HepG2 (cell line): ENCODE results near the gene SELENOS. TPM values are rescaled to one million over a fixed set of nuclear protein-coding genes. Genes with fewer than 3 reads are reported as not detected.

ENCODE experiments used
- ATAC-seq: fragments of 200-7000 bp; cut with Tn5 transposase; 3 replicates; pipeline ENCODE4 v1.9.1; 2020; ENCODE audit warnings: mild to moderate bottlenecking, moderate library complexity
- BruUV-seq: library from RNA; stranded (reverse); fragments of 400-500 nt; replicated peaks from 2 replicates; lab custom pipeline; 2021; lab: Mats Ljungman, UMichigan
- CTCF ChIA-PET: fragments of 300-600 bp; formaldehyde crosslinking; extraction: SDS; loops from one replicate; lab custom pipeline; 2021; ENCODE audit warnings: low total read pairs, inconsistent platforms, low intra/inter-chr PET ratio; lab: Yijun Ruan, JAX
- POLR2A ChIA-PET: fragments of 350-600 bp; sonication (Branson Sonifier 250); formaldehyde crosslinking; loops from one replicate; lab custom pipeline; 2020; ENCODE audit warnings: antibody characterized with exemption, inconsistent platforms; lab: Yijun Ruan, JAX
- DNase-seq: peaks from one replicate; pipeline ENCODE4 v3.0.0-alpha.2; 2015; ENCODE audit warnings: low spot score
- FAIRE-seq: peaks from 3 replicates; lab custom pipeline; 2011; peaks lifted over from hg19 to GRCh38; lab: Jason Lieb, UNC
- H2AFZ ChIP-seq: one replicate; pipeline ENCODE4 v1.6.1; 2011; ENCODE audit warnings: low read length, inconsistent platforms
- H3K27ac ChIP-seq: fragments of 300-600 bp; 3 replicates; pipeline ENCODE4 v1.8.0; 2011; ENCODE audit warnings: mixed run types, mild to moderate bottlenecking, mixed read lengths, low read length, inconsistent platforms; ENCODE audit not compliant: insufficient read depth; ENCODE audit errors: extremely low read length
- H3K27me3 ChIP-seq, 2 experiments: fragments of 200-600 bp in 1 of 2; 2 replicates in 1 of 2; 3 replicates in 1 of 2; pipeline versions ENCODE4 v1.6.0 to v1.8.0; 2011; ENCODE audit warnings: low read length in 2 of 2, mild to moderate bottlenecking in 2 of 2, moderate library complexity in 2 of 2, inconsistent platforms in 1 of 2; ENCODE audit not compliant: insufficient read depth in 2 of 2, control insufficient read depth in 1 of 2
- H3K36me3 ChIP-seq, 2 experiments: fragments of 200-600 bp in 1 of 2; replicated peaks in 1 of 2; 2 replicates in 1 of 2; 3 replicates in 1 of 2; pipeline versions ENCODE4 v1.5.1 to v1.8.0; 2011; ENCODE audit warnings: low read length in 2 of 2, inconsistent platforms in 1 of 2; ENCODE audit not compliant: insufficient read depth in 2 of 2, control insufficient read depth in 1 of 2
- H3K4me1 ChIP-seq: 2 replicates; pipeline ENCODE4 v1.5.1; 2012; ENCODE audit warnings: low read length, inconsistent platforms; ENCODE audit not compliant: insufficient read depth
- H3K4me2 ChIP-seq: 2 replicates; pipeline ENCODE4 v1.6.0; 2011; ENCODE audit warnings: low read depth, low read length, inconsistent platforms
- H3K4me3 ChIP-seq, 3 experiments: fragments of 200-600 bp in 1 of 3; sonication (generic), shearing (Covaris generic) in 1 of 3; replicated peaks in 1 of 3; 2 replicates each; pipeline ENCODE4 v1.5.1; 2011 to 2016; ENCODE audit warnings: low read length in 3 of 3, inconsistent platforms in 2 of 3, low read depth in 2 of 3, mild to moderate bottlenecking in 2 of 3, control low read depth in 1 of 3, mixed read lengths in 1 of 3; ENCODE audit not compliant: insufficient read depth in 1 of 3
- H3K79me2 ChIP-seq: one replicate; pipeline ENCODE4 v1.6.1; 2011; ENCODE audit warnings: low read length, inconsistent platforms; ENCODE audit not compliant: insufficient read depth
- H3K9ac ChIP-seq: 2 replicates; pipeline ENCODE4 v1.6.0; 2011; ENCODE audit warnings: mild to moderate bottlenecking, low read depth, low read length, inconsistent platforms; ENCODE audit not compliant: insufficient read depth
- H3K9me3 ChIP-seq: 2 replicates; pipeline ENCODE4 v1.5.1; 2012; ENCODE audit warnings: mild to moderate bottlenecking, low read length
- H4K20me1 ChIP-seq: 2 replicates; pipeline ENCODE4 v1.6.0; 2011; ENCODE audit warnings: inconsistent platforms, mild to moderate bottlenecking, low read length, moderate library complexity; ENCODE audit not compliant: insufficient read depth
- KLF13 ChIP-seq: sonication (generic); formaldehyde crosslinking; IDR thresholded peaks from 2 replicates; pipeline ENCODE4 v1.4.0; 2020; ENCODE audit warnings: mild to moderate bottlenecking, missing genetic modification reagents
- RORA ChIP-seq: sonication (generic); formaldehyde crosslinking; IDR thresholded peaks from 2 replicates; pipeline ENCODE4 v1.5.0; 2020; ENCODE audit warnings: mild to moderate bottlenecking, missing genetic modification reagents, moderate library complexity
- SMYD3 ChIP-seq: sonication (generic); formaldehyde crosslinking; IDR thresholded peaks from 2 replicates; pipeline ENCODE4 v1.8.1; 2023; ENCODE audit warnings: mild to moderate bottlenecking, missing genetic modification reagents
- ZNF33A ChIP-seq: sonication (generic); formaldehyde crosslinking; IDR thresholded peaks from 2 replicates; pipeline ENCODE4 v1.5.1; 2020; ENCODE audit warnings: missing genetic modification reagents, mild to moderate bottlenecking, moderate library complexity, borderline replicate concordance
- WGBS: methylation state at CpG from one replicate; pipeline ENCODE4 v1.1.6; 2017; ENCODE audit warnings: low lambda C conversion rate; 5-methylcytosine and 5-hydroxymethylcytosine counted together
- in situ Hi-C: cut with HindIII; loops from 2 replicates; pipeline ENCODE4 v1.10.0; 2017; ENCODE audit warnings: low pct_unique_long_range_greater_than_20kb; ENCODE audit not compliant: extremely low pct_ligation_motif_present
- intact Hi-C: fragments of 100-400 bp; cut with micrococcal nuclease; formaldehyde crosslinking; loops from one replicate; pipeline ENCODE4 v1.10.0; 2022; ENCODE audit not compliant: unreplicated experiment
- polyA plus RNA-seq, 8 experiments: library from polyadenylated mRNA; depleted of rRNA in 3 of 8; stranded (reverse) in 7 of 8; unstranded in 1 of 8; fragments of >200 nt; fragmentation: Illumina TruSeq in 4 of 8; extraction: Trizol in 4 of 8; gene quantifications; 2 replicates each; pipeline versions ENCODE4 v1.2.1 to v1.2.3, GENCODE V29; 2011 to 2016; ENCODE audit warnings: low read depth in 4 of 8, missing spikeins in 1 of 8, mixed read lengths in 1 of 8; ENCODE audit not compliant: insufficient read depth in 1 of 8
- total RNA-seq, 5 experiments: library from RNA; depleted of rRNA; stranded (reverse); fragments of >200 nt; fragmentation: Illumina TruSeq; extraction: Trizol; gene quantifications; 2 replicates each; pipeline ENCODE4 v1.2.3, GENCODE V29; 2016; ENCODE audit warnings: low read depth in 1 of 5
- TF ChIP-seq, protein P1 (sequence below): sonication (generic); formaldehyde crosslinking; IDR thresholded peaks from 2 replicates; pipeline ENCODE4 v1.5.1; 2020; ENCODE audit warnings: mild to moderate bottlenecking, missing genetic modification reagents, moderate library complexity
- TF ChIP-seq, protein P2 (sequence below): sonication (generic); formaldehyde crosslinking; IDR thresholded peaks from 2 replicates; pipeline ENCODE4 v1.4.0; 2020; ENCODE audit warnings: missing genetic modification reagents

SELENOS gene
- total and polyA plus RNA-seq, 2 of the 13 experiments (the other 11 are each of a cell fraction or from before 2014, with no cell fraction given), result 63.0 to 66.1 TPM

DNA sequence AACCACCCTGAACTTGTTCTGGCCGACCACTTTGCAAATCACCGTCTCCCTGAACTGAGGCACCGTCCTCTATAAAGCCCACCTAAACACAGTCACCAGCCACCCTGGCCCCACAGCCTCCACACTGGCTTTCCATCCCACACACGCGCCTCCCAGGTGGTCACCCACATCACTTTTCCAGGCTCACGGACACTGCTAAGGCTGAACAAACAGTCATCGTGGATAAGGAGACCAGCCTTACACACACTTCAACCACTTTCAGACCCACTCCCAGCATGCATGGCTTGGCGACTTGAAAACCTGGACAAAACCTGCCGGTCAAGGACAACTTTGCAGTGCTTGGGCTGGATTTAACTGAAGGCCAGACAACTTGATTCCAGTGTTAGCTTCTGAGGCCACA is 33.9 kb downstream of the SELENOS start:
- Histone ChIP-seq H3K27ac (peak overlapping the region; percentile 36), H3K4me2 (no peak overlapping the region), H3K4me1 (peaks cover 88% of the 10 kb centered on the region), H3K4me3 (no peak overlapping the region), H3K79me2 (peaks cover 94% of the 10 kb centered on the region), H3K9me3 (no peaks in the 10 kb centered on the region), H2AFZ (no peak overlapping the region), H4K20me1 (peaks cover 27% of the 10 kb centered on the region), H3K36me3 (peaks cover 0 to 7% of the 10 kb centered on the region in 2 experiments; a peak in 2 of 5 replicates), H3K9ac (no peak overlapping the region), H3K27me3 (no peaks in the 10 kb centered on the region)
- FAIRE-seq, result no peak
- 89% methylated on average over 9 of the region's 9 CpGs for WGBS
- DNase-seq, result no peak
- CTCF ChIA-PET, result no interaction called here
- no TSS peak for BruUV-seq
- no peak for ATAC-seq
- intact Hi-C loops (no loop called here), in situ Hi-C loops (no loop called here)
- TF ChIP-seq KLF13 (CRISPR knock-in tag) (0 out of 2 replicates have a peak, but pooled peaks have one; percentile 49), SMYD3 (no peak), RORA (no peak), ZNF33A (CRISPR knock-in tag) (no peak)
- TF ChIP-seq, protein P1, sequence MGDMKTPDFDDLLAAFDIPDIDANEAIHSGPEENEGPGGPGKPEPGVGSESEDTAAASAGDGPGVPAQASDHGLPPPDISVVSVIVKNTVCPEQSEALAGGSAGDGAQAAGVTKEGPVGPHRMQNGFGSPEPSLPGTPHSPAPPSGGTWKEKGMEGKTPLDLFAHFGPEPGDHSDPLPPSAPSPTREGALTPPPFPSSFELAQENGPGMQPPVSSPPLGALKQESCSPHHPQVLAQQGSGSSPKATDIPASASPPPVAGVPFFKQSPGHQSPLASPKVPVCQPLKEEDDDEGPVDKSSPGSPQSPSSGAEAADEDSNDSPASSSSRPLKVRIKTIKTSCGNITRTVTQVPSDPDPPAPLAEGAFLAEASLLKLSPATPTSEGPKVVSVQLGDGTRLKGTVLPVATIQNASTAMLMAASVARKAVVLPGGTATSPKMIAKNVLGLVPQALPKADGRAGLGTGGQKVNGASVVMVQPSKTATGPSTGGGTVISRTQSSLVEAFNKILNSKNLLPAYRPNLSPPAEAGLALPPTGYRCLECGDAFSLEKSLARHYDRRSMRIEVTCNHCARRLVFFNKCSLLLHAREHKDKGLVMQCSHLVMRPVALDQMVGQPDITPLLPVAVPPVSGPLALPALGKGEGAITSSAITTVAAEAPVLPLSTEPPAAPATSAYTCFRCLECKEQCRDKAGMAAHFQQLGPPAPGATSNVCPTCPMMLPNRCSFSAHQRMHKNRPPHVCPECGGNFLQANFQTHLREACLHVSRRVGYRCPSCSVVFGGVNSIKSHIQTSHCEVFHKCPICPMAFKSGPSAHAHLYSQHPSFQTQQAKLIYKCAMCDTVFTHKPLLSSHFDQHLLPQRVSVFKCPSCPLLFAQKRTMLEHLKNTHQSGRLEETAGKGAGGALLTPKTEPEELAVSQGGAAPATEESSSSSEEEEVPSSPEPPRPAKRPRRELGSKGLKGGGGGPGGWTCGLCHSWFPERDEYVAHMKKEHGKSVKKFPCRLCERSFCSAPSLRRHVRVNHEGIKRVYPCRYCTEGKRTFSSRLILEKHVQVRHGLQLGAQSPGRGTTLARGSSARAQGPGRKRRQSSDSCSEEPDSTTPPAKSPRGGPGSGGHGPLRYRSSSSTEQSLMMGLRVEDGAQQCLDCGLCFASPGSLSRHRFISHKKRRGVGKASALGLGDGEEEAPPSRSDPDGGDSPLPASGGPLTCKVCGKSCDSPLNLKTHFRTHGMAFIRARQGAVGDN (CRISPR knock-in tag), result 0 out of 2 replicates have a peak, but pooled peaks have one; percentile 13
- TF ChIP-seq, protein P2, sequence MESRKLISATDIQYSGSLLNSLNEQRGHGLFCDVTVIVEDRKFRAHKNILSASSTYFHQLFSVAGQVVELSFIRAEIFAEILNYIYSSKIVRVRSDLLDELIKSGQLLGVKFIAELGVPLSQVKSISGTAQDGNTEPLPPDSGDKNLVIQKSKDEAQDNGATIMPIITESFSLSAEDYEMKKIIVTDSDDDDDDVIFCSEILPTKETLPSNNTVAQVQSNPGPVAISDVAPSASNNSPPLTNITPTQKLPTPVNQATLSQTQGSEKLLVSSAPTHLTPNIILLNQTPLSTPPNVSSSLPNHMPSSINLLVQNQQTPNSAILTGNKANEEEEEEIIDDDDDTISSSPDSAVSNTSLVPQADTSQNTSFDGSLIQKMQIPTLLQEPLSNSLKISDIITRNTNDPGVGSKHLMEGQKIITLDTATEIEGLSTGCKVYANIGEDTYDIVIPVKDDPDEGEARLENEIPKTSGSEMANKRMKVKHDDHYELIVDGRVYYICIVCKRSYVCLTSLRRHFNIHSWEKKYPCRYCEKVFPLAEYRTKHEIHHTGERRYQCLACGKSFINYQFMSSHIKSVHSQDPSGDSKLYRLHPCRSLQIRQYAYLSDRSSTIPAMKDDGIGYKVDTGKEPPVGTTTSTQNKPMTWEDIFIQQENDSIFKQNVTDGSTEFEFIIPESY (CRISPR knock-in tag), result 0 out of 2 replicates have a peak, but pooled peaks have one; percentile 30
- POLR2A ChIA-PET, result interaction anchor here (1.0 to 1.7 kb wide), 2 partner anchors 12 to 174 kb away, joined by 3 to 4 read pairs; no protein-coding TSS in a partner anchor
